Measurements from ENCODE around the gene PCCA. TPM values are rescaled to one million over a fixed set of nuclear protein-coding genes. Genes with fewer than 3 reads are reported as not detected.

The PCCA gene
- total and polyA plus RNA-seq, 2 donors (not counting 1 experiment from before 2014, with no cell fraction given) = 11.2 to 73.0 TPM

- Histone ChIP-seq H3K4me1 (ENCODE audit: control insufficient read depth, extremely low read depth, insufficient read depth, low read length) (no peaks in the 10 kb centered on the region), H3K27me3 (ENCODE audit: control insufficient read depth, insufficient read depth, low read length) (no peaks in the 10 kb centered on the region), H3K9me3 (ENCODE audit: control insufficient read depth, insufficient read depth, low read depth, low read length) (no peaks in the 10 kb centered on the region), H3K4me2 (ENCODE audit: extremely low read depth, insufficient read depth, low read length) (no peak overlapping the region), H3K27ac (ENCODE audit: insufficient read depth, low read length) (no peak overlapping the region), H3K4me3 (replicated peaks in 1 of 4; ENCODE audit: control extremely low read depth in 1 of 4, insufficient read depth in 1 of 4, low read depth in 3 of 4, low read length in 4 of 4) (no peak overlapping the region), H2AFZ (ENCODE audit: low read length) (no peak overlapping the region), H3K36me3 (ENCODE audit: control insufficient read depth, insufficient read depth, low read length) (no peaks in the 10 kb centered on the region), H4K20me1 (ENCODE audit: control insufficient read depth, extremely low read depth, insufficient read depth, low read length) (no peaks in the 10 kb centered on the region), H3K9ac (ENCODE audit: insufficient read depth, low read length) (no peak overlapping the region), H3K79me2 (ENCODE audit: control insufficient read depth, insufficient read depth, low read length) (no peaks in the 10 kb centered on the region)
- no peak for DNase-seq (ENCODE audit: low read depth in 2 of 2)
- TF ChIP-seq EZH2 (IDR thresholded peaks at IDR 0.05; ENCODE audit: low read length, missing control alignments) = no peak
- TF ChIP-seq, protein P1, sequence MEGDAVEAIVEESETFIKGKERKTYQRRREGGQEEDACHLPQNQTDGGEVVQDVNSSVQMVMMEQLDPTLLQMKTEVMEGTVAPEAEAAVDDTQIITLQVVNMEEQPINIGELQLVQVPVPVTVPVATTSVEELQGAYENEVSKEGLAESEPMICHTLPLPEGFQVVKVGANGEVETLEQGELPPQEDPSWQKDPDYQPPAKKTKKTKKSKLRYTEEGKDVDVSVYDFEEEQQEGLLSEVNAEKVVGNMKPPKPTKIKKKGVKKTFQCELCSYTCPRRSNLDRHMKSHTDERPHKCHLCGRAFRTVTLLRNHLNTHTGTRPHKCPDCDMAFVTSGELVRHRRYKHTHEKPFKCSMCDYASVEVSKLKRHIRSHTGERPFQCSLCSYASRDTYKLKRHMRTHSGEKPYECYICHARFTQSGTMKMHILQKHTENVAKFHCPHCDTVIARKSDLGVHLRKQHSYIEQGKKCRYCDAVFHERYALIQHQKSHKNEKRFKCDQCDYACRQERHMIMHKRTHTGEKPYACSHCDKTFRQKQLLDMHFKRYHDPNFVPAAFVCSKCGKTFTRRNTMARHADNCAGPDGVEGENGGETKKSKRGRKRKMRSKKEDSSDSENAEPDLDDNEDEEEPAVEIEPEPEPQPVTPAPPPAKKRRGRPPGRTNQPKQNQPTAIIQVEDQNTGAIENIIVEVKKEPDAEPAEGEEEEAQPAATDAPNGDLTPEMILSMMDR (conservative IDR thresholded peaks at IDR 0.05 in 1 of 2, IDR thresholded peaks at IDR 0.05 in 1 of 2; ENCODE audit: low read depth in 1 of 2, low read length in 2 of 2) = no peak
Observed at GRCh38 chr13:100470866-100471505, 382.1 kb downstream of the PCCA start.

- TF ChIP-seq, protein P1 (conservative IDR thresholded peaks at IDR 0.05 in 1 of 2, IDR thresholded peaks at IDR 0.05 in 1 of 2; ENCODE audit: low read depth in 1 of 2, low read length in 2 of 2) = no peak
- no peak for TF ChIP-seq EZH2 (IDR thresholded peaks at IDR 0.05; ENCODE audit: low read length, missing control alignments)
- H3K9me3 ChIP-seq (ENCODE audit: control insufficient read depth, insufficient read depth, low read depth, low read length) = no peaks in the 10 kb centered on the region
Observed at GRCh38 chr13:100473087-100473486, 384.2 kb downstream of the PCCA start.

GRCh38 chr13:100473501-100474044 is 384.7 kb downstream of the PCCA start:
- H3K9me3 ChIP-seq (ENCODE audit: control insufficient read depth, insufficient read depth, low read depth, low read length) = no peaks in the 10 kb centered on the region
- no peak overlapping the region for H2AFZ ChIP-seq (ENCODE audit: low read length)
- no peaks in the 10 kb centered on the region for H3K79me2 ChIP-seq (ENCODE audit: control insufficient read depth, insufficient read depth, low read length)
- H4K20me1 ChIP-seq (ENCODE audit: control insufficient read depth, extremely low read depth, insufficient read depth, low read length) = no peaks in the 10 kb centered on the region
- H3K9ac ChIP-seq (ENCODE audit: insufficient read depth, low read length) = no peak overlapping the region
- no peaks in the 10 kb centered on the region for H3K4me1 ChIP-seq (ENCODE audit: control insufficient read depth, extremely low read depth, insufficient read depth, low read length)
- no peak for TF ChIP-seq EZH2 (IDR thresholded peaks at IDR 0.05; ENCODE audit: low read length, missing control alignments)
- TF ChIP-seq, protein P1 (conservative IDR thresholded peaks at IDR 0.05 in 1 of 2, IDR thresholded peaks at IDR 0.05 in 1 of 2; ENCODE audit: low read depth in 1 of 2, low read length in 2 of 2) = no peak
- H3K27ac ChIP-seq (ENCODE audit: insufficient read depth, low read length) = no peak overlapping the region
- H3K4me2 ChIP-seq (ENCODE audit: extremely low read depth, insufficient read depth, low read length) = no peak overlapping the region
- H3K4me3 ChIP-seq (replicated peaks in 1 of 4; ENCODE audit: control extremely low read depth in 1 of 4, insufficient read depth in 1 of 4, low read depth in 3 of 4, low read length in 4 of 4) = no peak overlapping the region
- H3K36me3 ChIP-seq (ENCODE audit: control insufficient read depth, insufficient read depth, low read length) = no peaks in the 10 kb centered on the region
- H3K27me3 ChIP-seq (ENCODE audit: control insufficient read depth, insufficient read depth, low read length) = no peaks in the 10 kb centered on the region
- no peak for DNase-seq (ENCODE audit: low read depth in 2 of 2)

More at GRCh38 chr13:100473087-100473486, 384.2 kb downstream of the PCCA start:
- Histone ChIP-seq H3K27me3 (ENCODE audit: control insufficient read depth, insufficient read depth, low read length) (no peaks in the 10 kb centered on the region), H2AFZ (ENCODE audit: low read length) (no peak overlapping the region), H4K20me1 (ENCODE audit: control insufficient read depth, extremely low read depth, insufficient read depth, low read length) (no peaks in the 10 kb centered on the region), H3K79me2 (ENCODE audit: control insufficient read depth, insufficient read depth, low read length) (no peaks in the 10 kb centered on the region), H3K9ac (ENCODE audit: insufficient read depth, low read length) (no peak overlapping the region), H3K4me2 (ENCODE audit: extremely low read depth, insufficient read depth, low read length) (no peak overlapping the region), H3K36me3 (ENCODE audit: control insufficient read depth, insufficient read depth, low read length) (no peaks in the 10 kb centered on the region), H3K4me3 (replicated peaks in 1 of 4; ENCODE audit: control extremely low read depth in 1 of 4, insufficient read depth in 1 of 4, low read depth in 3 of 4, low read length in 4 of 4) (no peak overlapping the region), H3K4me1 (ENCODE audit: control insufficient read depth, extremely low read depth, insufficient read depth, low read length) (no peaks in the 10 kb centered on the region), H3K27ac (ENCODE audit: insufficient read depth, low read length) (no peak overlapping the region)
- DNase-seq (ENCODE audit: low read depth in 2 of 2) = no peak
